NCI-H2171 treated with DMSO at 0.1 percent for 48 hours (cell line): ENCODE measurements around the gene RNF130.

ENCODE experiments used
- DNase-seq: peaks from one replicate; lab custom pipeline; 2025; lab: John Stamatoyannopoulos, UW

Gene RNF130

GRCh38 chr5:180071531-180072255 is at the start of gene RNF130:
TSS of gene RNF130 (minus strand) at chr5:180071759. CDS start at chr5:180071702, 57 bp downstream.
- peak; percentile 65 for DNase-seq

GRCh38 chr5:180120237-180121101 is 48.9 kb upstream of the RNF130 start:
- DNase-seq: no peak

- DNase-seq: no peak
Measured at GRCh38 chr5:180119903-180120236, 48.3 kb upstream of the RNF130 start.

GRCh38 chr5:180119031-180119902 is 47.7 kb upstream of the RNF130 start:
- no peak for DNase-seq

- DNase-seq: no peak
Measured at GRCh38 chr5:180118391-180118791, 46.8 kb upstream of the RNF130 start.

- DNase-seq: no peak
Measured at GRCh38 chr5:180117000-180117725, 45.6 kb upstream of the RNF130 start.

- DNase-seq: no peak
Measured at GRCh38 chr5:180116077-180116999, 44.8 kb upstream of the RNF130 start.

- no peak for DNase-seq
Measured at GRCh38 chr5:180115326-180116076, 43.9 kb upstream of the RNF130 start.

- DNase-seq: no peak
Measured at GRCh38 chr5:180114304-180115003, 42.9 kb upstream of the RNF130 start.

GRCh38 chr5:180113660-180114303 is 42.2 kb upstream of the RNF130 start:
- DNase-seq: no peak

- DNase-seq: no peak
Measured at GRCh38 chr5:180112181-180112861, 40.8 kb upstream of the RNF130 start.

GRCh38 chr5:180111273-180112002 is 39.9 kb upstream of the RNF130 start:
- no peak for DNase-seq

GRCh38 chr5:180109920-180110319 is 38.4 kb upstream of the RNF130 start:
- no peak for DNase-seq

- no peak for DNase-seq
Measured at GRCh38 chr5:180107005-180107404, 35.4 kb upstream of the RNF130 start.

- DNase-seq: no peak
Measured at GRCh38 chr5:180105827-180106312, 34.3 kb upstream of the RNF130 start.

- no peak for DNase-seq
Measured at GRCh38 chr5:180104168-180104530, 32.6 kb upstream of the RNF130 start.

- no peak for DNase-seq
Measured at GRCh38 chr5:180103487-180104167, 32.1 kb upstream of the RNF130 start.
